ENCODE measurements around the gene SCG5.

The SCG5 gene

DNA sequence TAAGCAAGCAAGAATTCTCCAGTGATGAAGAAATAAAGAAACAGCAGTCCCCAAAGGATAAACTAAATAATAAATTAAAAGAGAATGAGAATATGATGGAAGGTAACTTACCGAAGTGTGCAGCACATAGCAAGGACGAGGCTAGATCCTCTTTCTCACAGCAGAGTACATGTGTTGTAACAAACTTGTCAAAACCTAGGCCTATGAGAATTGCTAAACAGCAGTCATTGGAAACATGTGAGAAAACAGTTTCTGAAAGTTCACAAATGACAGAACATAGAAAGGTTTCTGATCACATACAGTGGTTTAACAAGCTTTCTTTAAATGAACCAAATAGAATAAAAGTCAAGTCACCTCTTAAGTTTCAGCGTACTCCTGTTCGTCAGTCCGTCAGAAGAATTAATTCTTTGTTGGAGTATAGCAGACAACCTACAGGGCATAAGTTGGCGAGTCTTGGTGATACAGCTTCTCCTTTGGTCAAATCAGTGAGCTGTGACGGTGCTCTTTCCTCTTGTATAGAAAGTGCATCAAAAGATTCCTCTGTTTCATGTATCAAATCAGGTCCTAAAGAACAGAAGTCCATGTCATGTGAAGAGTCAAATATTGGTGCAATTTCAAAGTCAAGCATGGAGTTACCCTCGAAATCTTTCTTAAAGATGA lies 4.5 kb upstream of the SCG5 start:
- H2AK5ac ChIP-seq (ENCODE audit: low read length): no peak overlapping the region
- no peaks in the 10 kb centered on the region for H3K4me1 ChIP-seq (ENCODE audit: control insufficient read depth in 1 of 2, insufficient read depth in 2 of 2, low read length in 2 of 2)
- H3K27me3 ChIP-seq (ENCODE audit: insufficient read depth, low read length): no peaks in the 10 kb centered on the region
- H3K4me2 ChIP-seq (ENCODE audit: low read length): no peak overlapping the region
- no peak overlapping the region for H2BK120ac ChIP-seq (ENCODE audit: insufficient read depth, low read length, poor library complexity)
- H3K4ac ChIP-seq (ENCODE audit: low read depth, low read length): no peak overlapping the region
- DNase-seq: no peak
- H4K8ac ChIP-seq (ENCODE audit: low read depth, low read length): no peak overlapping the region
- H4K12ac ChIP-seq (ENCODE audit: low read depth, low read length): no peak overlapping the region
- no peak overlapping the region for H3K23ac ChIP-seq (ENCODE audit: low read length)
- no peaks in the 10 kb centered on the region for H3K79me1 ChIP-seq (ENCODE audit: low read length)
- H2BK12ac ChIP-seq (ENCODE audit: low read length): no peak overlapping the region
- WGBS (ENCODE audit: extremely low coverage, insufficient coverage, insufficient read length): no CpG with 5 or more reads among the region's 8 CpGs
- no peaks in the 10 kb centered on the region for H3K9me3 ChIP-seq (ENCODE audit: insufficient read depth, low read depth, low read length)
- no peak overlapping the region for H3K14ac ChIP-seq (ENCODE audit: low read length)
- H3K79me2 ChIP-seq (ENCODE audit: control insufficient read depth, insufficient read depth, low read length, poor library complexity): no peaks in the 10 kb centered on the region
- no peak overlapping the region for H3K9ac ChIP-seq (ENCODE audit: low read length)
- H3K4me3 ChIP-seq (ENCODE audit: low read depth, low read length): no peak overlapping the region
- H3K18ac ChIP-seq (ENCODE audit: low read length): no peak overlapping the region
- H2AFZ ChIP-seq (ENCODE audit: insufficient read depth, low read length, poor library complexity): no peak overlapping the region
- no peak overlapping the region for H4K91ac ChIP-seq (ENCODE audit: low read depth, low read length)
- H3K27ac ChIP-seq (ENCODE audit: low read depth, low read length): no peak overlapping the region
- H3K36me3 ChIP-seq (ENCODE audit: control insufficient read depth in 1 of 2, insufficient read depth in 2 of 2, low read length in 2 of 2): peaks cover 7 to 13% of the 10 kb centered on the region in 2 experiments
- H2BK5ac ChIP-seq (ENCODE audit: low read depth, low read length, poor library complexity): no peak overlapping the region

DNA sequence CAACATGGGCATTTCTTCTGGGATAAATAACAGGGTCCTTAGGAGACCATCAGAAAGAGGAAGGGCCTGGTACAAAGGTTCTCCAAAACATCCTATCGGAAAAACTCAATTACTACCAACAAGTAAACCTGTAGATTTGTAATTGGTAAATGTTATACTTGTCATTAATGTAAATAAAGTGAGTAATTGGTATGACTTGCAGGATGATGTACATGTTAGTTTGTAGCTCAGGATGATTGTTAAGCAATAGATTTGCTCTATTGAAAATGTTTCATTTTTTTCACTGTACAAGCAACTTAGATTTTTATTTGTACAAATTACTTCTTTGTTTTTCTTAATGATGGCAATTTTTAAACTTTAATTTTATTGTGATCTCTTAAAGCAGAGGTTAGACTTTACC lies 3.8 kb upstream of the SCG5 start:
- Histone ChIP-seq H3K23ac (ENCODE audit: low read length) (no peak overlapping the region), H3K27me3 (ENCODE audit: insufficient read depth, low read length) (no peaks in the 10 kb centered on the region), H2BK12ac (ENCODE audit: low read length) (no peak overlapping the region), H3K9me3 (ENCODE audit: insufficient read depth, low read depth, low read length) (no peaks in the 10 kb centered on the region), H4K12ac (ENCODE audit: low read depth, low read length) (no peak overlapping the region), H3K4ac (ENCODE audit: low read depth, low read length) (no peak overlapping the region), H3K36me3 (ENCODE audit: control insufficient read depth in 1 of 2, insufficient read depth in 2 of 2, low read length in 2 of 2) (peaks cover 7 to 13% of the 10 kb centered on the region in 2 experiments), H3K14ac (ENCODE audit: low read length) (no peak overlapping the region), H2BK120ac (ENCODE audit: insufficient read depth, low read length, poor library complexity) (no peak overlapping the region), H2AFZ (ENCODE audit: insufficient read depth, low read length, poor library complexity) (no peak overlapping the region), H3K9ac (ENCODE audit: low read length) (no peak overlapping the region), H3K79me2 (ENCODE audit: control insufficient read depth, insufficient read depth, low read length, poor library complexity) (no peaks in the 10 kb centered on the region), H2AK5ac (ENCODE audit: low read length) (no peak overlapping the region), H3K27ac (ENCODE audit: low read depth, low read length) (no peak overlapping the region), H3K4me3 (ENCODE audit: low read depth, low read length) (no peak overlapping the region), H4K8ac (ENCODE audit: low read depth, low read length) (no peak overlapping the region), H3K79me1 (ENCODE audit: low read length) (no peaks in the 10 kb centered on the region), H4K91ac (ENCODE audit: low read depth, low read length) (no peak overlapping the region), H3K4me1 (ENCODE audit: control insufficient read depth in 1 of 2, insufficient read depth in 2 of 2, low read length in 2 of 2) (no peaks in the 10 kb centered on the region), H3K18ac (ENCODE audit: low read length) (no peak overlapping the region), H3K4me2 (ENCODE audit: low read length) (no peak overlapping the region), H2BK5ac (ENCODE audit: low read depth, low read length, poor library complexity) (no peak overlapping the region)
- WGBS (ENCODE audit: extremely low coverage, insufficient coverage, insufficient read length): no CpG with 5 or more reads among the region's 1 CpG
- DNase-seq: no peak

DNA sequence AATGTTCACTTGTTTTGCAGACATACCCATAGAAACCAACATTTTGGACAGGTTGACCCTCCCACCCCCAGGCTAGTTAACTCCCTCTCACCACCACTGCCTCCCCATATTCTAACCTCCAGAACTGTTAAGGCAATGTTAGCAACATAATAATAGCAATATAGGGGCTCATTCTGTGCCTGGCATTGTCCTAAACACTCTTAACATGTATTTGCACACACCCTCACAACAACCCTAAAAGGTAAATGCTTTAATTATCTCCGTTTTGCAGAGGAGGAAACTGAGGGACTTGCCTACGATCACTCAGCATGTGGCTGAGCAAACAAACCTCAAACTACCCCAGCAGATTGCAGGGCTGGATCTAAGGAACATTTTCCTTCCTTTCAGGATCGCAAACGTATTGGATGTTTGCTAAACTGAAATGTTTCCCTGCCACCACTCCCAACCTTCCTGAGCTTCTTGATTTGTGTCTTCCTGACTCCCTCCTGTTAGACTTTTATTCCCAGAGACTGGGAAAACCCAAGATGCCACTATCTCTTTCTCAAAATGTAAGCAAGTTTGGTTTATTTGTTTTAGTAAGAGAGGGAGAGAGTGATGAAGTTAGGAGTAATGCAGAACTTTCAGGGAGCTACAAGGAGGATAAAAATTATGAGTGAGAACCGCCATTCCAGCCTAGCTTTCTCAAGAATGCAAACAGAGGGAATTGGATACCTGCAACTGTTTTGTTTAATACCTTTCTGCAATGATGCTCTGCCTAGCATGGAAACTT lies 1.3 kb downstream of the SCG5 start:
- no peak overlapping the region for H3K14ac ChIP-seq (ENCODE audit: low read length)
- H2AFZ ChIP-seq (ENCODE audit: insufficient read depth, low read length, poor library complexity): no peak overlapping the region
- H3K36me3 ChIP-seq (ENCODE audit: control insufficient read depth in 1 of 2, insufficient read depth in 2 of 2, low read length in 2 of 2): peaks cover 0 to 2% of the 10 kb centered on the region in 2 experiments
- WGBS (ENCODE audit: extremely low coverage, insufficient coverage, insufficient read length): no CpG with 5 or more reads among the region's 5 CpGs
- no peak overlapping the region for H2BK120ac ChIP-seq (ENCODE audit: insufficient read depth, low read length, poor library complexity)
- no peak overlapping the region for H4K91ac ChIP-seq (ENCODE audit: low read depth, low read length)
- H3K23ac ChIP-seq (ENCODE audit: low read length): no peak overlapping the region
- no peaks in the 10 kb centered on the region for H3K79me1 ChIP-seq (ENCODE audit: low read length)
- no peak overlapping the region for H3K4ac ChIP-seq (ENCODE audit: low read depth, low read length)
- H3K4me1 ChIP-seq (ENCODE audit: control insufficient read depth in 1 of 2, insufficient read depth in 2 of 2, low read length in 2 of 2): no peaks in the 10 kb centered on the region
- H4K12ac ChIP-seq (ENCODE audit: low read depth, low read length): no peak overlapping the region
- no peaks in the 10 kb centered on the region for H3K27me3 ChIP-seq (ENCODE audit: insufficient read depth, low read length)
- H2BK5ac ChIP-seq (ENCODE audit: low read depth, low read length, poor library complexity): no peak overlapping the region
- H2BK12ac ChIP-seq (ENCODE audit: low read length): no peak overlapping the region
- no peak overlapping the region for H3K4me2 ChIP-seq (ENCODE audit: low read length)
- no peak overlapping the region for H3K4me3 ChIP-seq (ENCODE audit: low read depth, low read length)
- no peak overlapping the region for H3K27ac ChIP-seq (ENCODE audit: low read depth, low read length)
- H2AK5ac ChIP-seq (ENCODE audit: low read length): no peak overlapping the region
- no peaks in the 10 kb centered on the region for H3K79me2 ChIP-seq (ENCODE audit: control insufficient read depth, insufficient read depth, low read length, poor library complexity)
- H4K8ac ChIP-seq (ENCODE audit: low read depth, low read length): no peak overlapping the region
- no peak overlapping the region for H3K9ac ChIP-seq (ENCODE audit: low read length)
- no peaks in the 10 kb centered on the region for H3K9me3 ChIP-seq (ENCODE audit: insufficient read depth, low read depth, low read length)
- no peak for DNase-seq
- H3K18ac ChIP-seq (ENCODE audit: low read length): no peak overlapping the region

DNA sequence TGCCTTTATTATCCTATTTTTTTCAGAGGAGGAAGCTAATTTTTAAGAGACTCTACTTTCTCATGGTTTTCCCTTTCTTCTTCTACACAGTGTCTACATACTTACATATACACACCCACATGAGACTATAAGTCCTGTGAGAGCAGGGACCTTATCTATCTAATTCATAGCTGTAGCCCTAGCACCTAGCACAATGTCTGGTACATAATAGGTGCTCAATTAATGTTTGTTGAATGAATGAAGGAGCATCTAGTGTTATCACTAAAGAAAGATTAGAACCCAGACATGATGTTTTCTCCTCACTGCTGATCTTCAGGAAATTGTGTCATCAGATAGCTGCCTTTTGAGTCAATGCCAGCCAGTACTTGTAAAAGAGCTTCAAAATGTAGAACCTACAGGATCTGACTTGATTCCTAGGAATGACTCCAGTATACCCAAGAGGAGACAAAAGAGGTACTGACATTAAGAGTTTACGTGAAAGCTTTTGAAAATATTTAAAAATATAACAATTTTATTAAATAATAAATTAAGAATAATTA lies 2.5 kb downstream of the SCG5 start:
- no peaks in the 10 kb centered on the region for H3K79me2 ChIP-seq (ENCODE audit: control insufficient read depth, insufficient read depth, low read length, poor library complexity)
- H3K4ac ChIP-seq (ENCODE audit: low read depth, low read length): no peak overlapping the region
- H3K4me3 ChIP-seq (ENCODE audit: low read depth, low read length): no peak overlapping the region
- no peak overlapping the region for H3K4me2 ChIP-seq (ENCODE audit: low read length)
- no peak for DNase-seq
- no peak overlapping the region for H2AK5ac ChIP-seq (ENCODE audit: low read length)
- no peak overlapping the region for H3K9ac ChIP-seq (ENCODE audit: low read length)
- no peaks in the 10 kb centered on the region for H3K4me1 ChIP-seq (ENCODE audit: control insufficient read depth in 1 of 2, insufficient read depth in 2 of 2, low read length in 2 of 2)
- no peak overlapping the region for H3K14ac ChIP-seq (ENCODE audit: low read length)
- H3K9me3 ChIP-seq (ENCODE audit: insufficient read depth, low read depth, low read length): no peaks in the 10 kb centered on the region
- H2BK5ac ChIP-seq (ENCODE audit: low read depth, low read length, poor library complexity): no peak overlapping the region
- no peak overlapping the region for H2AFZ ChIP-seq (ENCODE audit: insufficient read depth, low read length, poor library complexity)
- no peak overlapping the region for H4K8ac ChIP-seq (ENCODE audit: low read depth, low read length)
- H3K36me3 ChIP-seq (ENCODE audit: control insufficient read depth in 1 of 2, insufficient read depth in 2 of 2, low read length in 2 of 2): no peaks in the 10 kb centered on the region
- no CpG with 5 or more reads among the region's 1 CpG for WGBS (ENCODE audit: extremely low coverage, insufficient coverage, insufficient read length)
- no peaks in the 10 kb centered on the region for H3K79me1 ChIP-seq (ENCODE audit: low read length)
- no peak overlapping the region for H4K12ac ChIP-seq (ENCODE audit: low read depth, low read length)
- no peak overlapping the region for H2BK12ac ChIP-seq (ENCODE audit: low read length)
- no peak overlapping the region for H4K91ac ChIP-seq (ENCODE audit: low read depth, low read length)
- no peak overlapping the region for H3K27ac ChIP-seq (ENCODE audit: low read depth, low read length)
- H3K18ac ChIP-seq (ENCODE audit: low read length): no peak overlapping the region
- H2BK120ac ChIP-seq (ENCODE audit: insufficient read depth, low read length, poor library complexity): no peak overlapping the region
- no peak overlapping the region for H3K23ac ChIP-seq (ENCODE audit: low read length)
- H3K27me3 ChIP-seq (ENCODE audit: insufficient read depth, low read length): no peaks in the 10 kb centered on the region
